Upper lobe of left lung (tissue), 4 donors: ENCODE results near the gene STX17.

ENCODE experiments used
- POLR2AphosphoS5 ChIP-seq, 2 donors: sonication (generic); formaldehyde crosslinking; IDR thresholded peaks; one replicate each; pipeline ENCODE4 v1.5.1; 2017; ENCODE audit warnings: antibody characterized with exemption in 2 of 2
- TF ChIP-seq, protein P1 (sequence below), 6 experiments: fragments of 450-650 bp in 4 of 6; fragments of 200-600 bp in 2 of 6; sonication (generic) in 2 of 6; IDR thresholded peaks; one replicate each; pipeline ENCODE4 v1.5.1; 2016 to 2019; ENCODE audit warnings: antibody characterized with exemption in 6 of 6

DNA sequence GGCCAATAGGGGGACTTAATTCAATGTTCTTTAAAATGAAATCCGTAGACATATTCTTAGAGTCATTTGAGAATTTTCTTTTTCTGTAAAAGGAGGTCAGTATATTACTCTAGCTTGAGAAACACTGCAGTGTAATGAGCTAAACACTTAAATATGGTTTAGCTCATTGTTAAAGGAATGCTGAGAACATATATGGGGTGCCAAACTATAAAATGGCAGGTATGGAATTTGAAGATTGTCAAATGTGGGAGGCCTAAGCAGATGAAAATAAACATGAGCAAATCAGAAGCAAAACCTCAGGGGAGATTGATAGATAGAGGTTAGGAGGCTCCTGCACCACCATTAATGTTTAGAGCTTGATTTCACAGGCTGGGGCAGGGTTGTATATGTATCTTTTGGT, 57.9 kb downstream of the STX17 start:
- TF ChIP-seq, protein P1, sequence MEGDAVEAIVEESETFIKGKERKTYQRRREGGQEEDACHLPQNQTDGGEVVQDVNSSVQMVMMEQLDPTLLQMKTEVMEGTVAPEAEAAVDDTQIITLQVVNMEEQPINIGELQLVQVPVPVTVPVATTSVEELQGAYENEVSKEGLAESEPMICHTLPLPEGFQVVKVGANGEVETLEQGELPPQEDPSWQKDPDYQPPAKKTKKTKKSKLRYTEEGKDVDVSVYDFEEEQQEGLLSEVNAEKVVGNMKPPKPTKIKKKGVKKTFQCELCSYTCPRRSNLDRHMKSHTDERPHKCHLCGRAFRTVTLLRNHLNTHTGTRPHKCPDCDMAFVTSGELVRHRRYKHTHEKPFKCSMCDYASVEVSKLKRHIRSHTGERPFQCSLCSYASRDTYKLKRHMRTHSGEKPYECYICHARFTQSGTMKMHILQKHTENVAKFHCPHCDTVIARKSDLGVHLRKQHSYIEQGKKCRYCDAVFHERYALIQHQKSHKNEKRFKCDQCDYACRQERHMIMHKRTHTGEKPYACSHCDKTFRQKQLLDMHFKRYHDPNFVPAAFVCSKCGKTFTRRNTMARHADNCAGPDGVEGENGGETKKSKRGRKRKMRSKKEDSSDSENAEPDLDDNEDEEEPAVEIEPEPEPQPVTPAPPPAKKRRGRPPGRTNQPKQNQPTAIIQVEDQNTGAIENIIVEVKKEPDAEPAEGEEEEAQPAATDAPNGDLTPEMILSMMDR (IDR thresholded peaks at IDR 0.05) = no peak
- TF ChIP-seq POLR2AphosphoS5 (IDR thresholded peaks at IDR 0.05) = no peak
